ENCODE results near the gene ODAPH. TPM values are rescaled to one million over a fixed set of nuclear protein-coding genes. Genes with fewer than 3 reads are reported as not detected.

Gene ODAPH
- polyA plus RNA-seq, 1 donor from 2014 or later: not detected

- Mint-ChIP-seq H3K27me3 (peaks cover 13% of the 10 kb centered on the region), H3K36me3 (peaks cover under 1% of the 10 kb centered on the region), H3K4me1 (peaks cover 0 to 9% (median 2%) of the 10 kb centered on the region in 3 donors), H3K4me3 (no peak overlapping the region), H3K27ac (no peak overlapping the region), H3K9me3 (no peaks in the 10 kb centered on the region)
Measured at GRCh38 chr4:75565481-75565880, 9.6 kb downstream of the ODAPH start.

GRCh38 chr4:75566911-75567310, 11.0 kb downstream of the ODAPH start:
- Mint-ChIP-seq H3K36me3 (no peaks in the 10 kb centered on the region), H3K27me3 (peaks cover 13% of the 10 kb centered on the region), H3K9me3 (no peaks in the 10 kb centered on the region), H3K4me1 (peaks cover 0 to 7% (median 2%) of the 10 kb centered on the region in 3 donors), H3K4me3 (no peak overlapping the region), H3K27ac (no peak overlapping the region)

GRCh38 chr4:75567725-75568124, 11.9 kb downstream of the ODAPH start:
- H3K9me3 Mint-ChIP-seq: no peaks in the 10 kb centered on the region
- no peaks in the 10 kb centered on the region for H3K36me3 Mint-ChIP-seq
- peak overlapping the region in 1 of 4 donors; percentile 53 for H3K4me3 Mint-ChIP-seq
- peaks cover 13% of the 10 kb centered on the region for H3K27me3 Mint-ChIP-seq
- H3K4me1 Mint-ChIP-seq: peaks cover 0 to 6% (median 2%) of the 10 kb centered on the region in 3 donors
- H3K27ac Mint-ChIP-seq: peak overlapping the region in 1 of 3 donors; percentile 23

- Mint-ChIP-seq H3K4me1 (no peaks in the 10 kb centered on the region), H3K27ac (no peak overlapping the region), H3K27me3 (peaks cover 5% of the 10 kb centered on the region), H3K9me3 (peaks cover 6% of the 10 kb centered on the region in 3 donors), H3K4me3 (no peak overlapping the region), H3K36me3 (peaks cover 3% of the 10 kb centered on the region)
Measured at GRCh38 chr4:75584067-75584466, 28.2 kb downstream of the ODAPH start.

GRCh38 chr4:75593393-75593792, 37.5 kb downstream of the ODAPH start:
- H3K4me1 Mint-ChIP-seq: no peaks in the 10 kb centered on the region
- H3K36me3 Mint-ChIP-seq: no peaks in the 10 kb centered on the region
- no peak overlapping the region for H3K4me3 Mint-ChIP-seq
- no peaks in the 10 kb centered on the region for H3K27me3 Mint-ChIP-seq
- H3K27ac Mint-ChIP-seq: no peak overlapping the region
- no peaks in the 10 kb centered on the region for H3K9me3 Mint-ChIP-seq

- H3K4me1 Mint-ChIP-seq: no peaks in the 10 kb centered on the region
Measured at GRCh38 chr4:75596061-75596460, 40.2 kb downstream of the ODAPH start.

GRCh38 chr4:75598390-75598789, 42.5 kb downstream of the ODAPH start:
- Mint-ChIP-seq H3K27me3 (peaks cover 6% of the 10 kb centered on the region), H3K4me3 (no peak overlapping the region), H3K27ac (no peak overlapping the region), H3K36me3 (no peaks in the 10 kb centered on the region), H3K4me1 (no peaks in the 10 kb centered on the region), H3K9me3 (no peaks in the 10 kb centered on the region)

More at GRCh38 chr4:75596061-75596460, 40.2 kb downstream of the ODAPH start:
- no peaks in the 10 kb centered on the region for H3K36me3 Mint-ChIP-seq
- H3K4me3 Mint-ChIP-seq: no peak overlapping the region
- H3K27me3 Mint-ChIP-seq: peaks cover 2% of the 10 kb centered on the region
- H3K9me3 Mint-ChIP-seq: no peaks in the 10 kb centered on the region
- no peak overlapping the region for H3K27ac Mint-ChIP-seq

GRCh38 chr4:75599647-75600046, 43.8 kb downstream of the ODAPH start:
- peaks cover 6% of the 10 kb centered on the region for H3K27me3 Mint-ChIP-seq
- H3K4me1 Mint-ChIP-seq: no peaks in the 10 kb centered on the region
- no peaks in the 10 kb centered on the region for H3K36me3 Mint-ChIP-seq
- H3K27ac Mint-ChIP-seq: no peak overlapping the region
- no peak overlapping the region for H3K4me3 Mint-ChIP-seq
- no peaks in the 10 kb centered on the region for H3K9me3 Mint-ChIP-seq

- Mint-ChIP-seq H3K9me3 (no peaks in the 10 kb centered on the region), H3K4me3 (no peak overlapping the region), H3K36me3 (peaks cover 1% of the 10 kb centered on the region), H3K27me3 (peaks cover 4% of the 10 kb centered on the region), H3K27ac (no peak overlapping the region), H3K4me1 (no peaks in the 10 kb centered on the region)
Measured at GRCh38 chr4:75605928-75606327, 50.1 kb downstream of the ODAPH start.

GRCh38 chr4:75612306-75612705, 56.4 kb downstream of the ODAPH start:
- Mint-ChIP-seq H3K4me1 (no peaks in the 10 kb centered on the region), H3K27me3 (no peaks in the 10 kb centered on the region), H3K9me3 (no peaks in the 10 kb centered on the region), H3K4me3 (no peak overlapping the region), H3K27ac (no peak overlapping the region), H3K36me3 (peaks cover 2% of the 10 kb centered on the region)

Other genes starting within 250 kb of the ODAPH start
- gene RCHY1, start 41.7 kb upstream of the ODAPH start, polyA plus RNA-seq: 25.3 TPM
- gene THAP6, start 41.6 kb upstream of the ODAPH start, polyA plus RNA-seq: 15.2 TPM
- not detected for gene CDKL2, start 74.5 kb downstream of the ODAPH start, polyA plus RNA-seq
- gene G3BP2, start 117.3 kb downstream of the ODAPH start, polyA plus RNA-seq: 87.9 TPM
- gene USO1, start 168.5 kb downstream of the ODAPH start, polyA plus RNA-seq: 18.6 TPM

All from IgD-negative memory B cell (primary cell).